Stimulated activated CD4-positive, alpha-beta T cell treated with anti-CD3 and anti-CD28 coated beads, Interleukin-15, amount 100 ng/mL, for 1 hour (primary cell): ENCODE data around the gene THRB.
"Not testable (repeated sequence)": the region's sequence is repeated elsewhere in the genome, so short reads cannot be mapped to it uniquely, and the experiment has no call there.

Source experiments
- DNase-seq, 2 donors: peaks; one replicate each; pipeline ENCODE4 v3.0.0-alpha.2; 2020; ENCODE audit warnings: low read depth in 1 of 2, low spot score in 1 of 2

The THRB gene

GRCh38 chr3:24450160-24450907, 44.3 kb downstream of the THRB start:
- DNase-seq = no peak

DNA sequence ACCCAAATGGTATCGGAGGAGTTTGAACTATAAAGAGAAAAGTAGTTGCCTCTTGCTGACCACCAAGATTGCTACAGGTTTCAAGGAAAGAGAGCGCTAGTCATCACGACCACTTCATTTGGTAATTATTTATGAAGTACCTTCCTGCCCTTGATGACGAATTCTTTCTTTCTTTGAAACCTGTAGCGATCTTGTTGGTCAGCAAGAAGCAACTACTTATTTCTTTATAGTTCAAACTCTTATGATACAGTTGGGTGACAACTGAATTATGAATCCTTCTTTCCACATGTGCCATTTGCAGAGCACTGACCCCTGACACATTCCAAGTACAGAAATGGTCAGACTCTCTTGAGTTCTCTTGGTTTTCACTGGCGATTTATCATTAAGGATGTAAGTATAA, 46.8 kb downstream of the THRB start:
- DNase-seq = no peak

DNA sequence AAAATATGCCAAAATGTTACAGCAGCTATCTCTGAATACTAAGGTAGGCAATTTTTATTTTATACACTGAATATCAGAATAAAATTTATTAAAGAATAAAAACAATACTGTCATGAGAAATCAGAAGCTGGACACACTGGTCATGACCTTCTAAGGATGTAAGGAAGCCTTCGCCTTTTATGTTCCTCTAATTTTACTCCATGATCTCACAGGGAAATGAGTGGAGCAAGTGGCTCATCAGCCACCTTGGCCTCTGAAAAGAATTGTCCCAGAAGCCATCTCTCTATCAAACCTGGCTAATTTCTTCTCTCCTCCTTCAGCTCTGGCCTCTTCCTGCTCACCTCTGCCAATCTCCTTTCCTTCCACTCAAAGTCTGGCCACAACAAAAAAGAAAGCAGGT, 48.6 kb downstream of the THRB start:
- DNase-seq = no peak

GRCh38 chr3:24443476-24443875, 51.2 kb downstream of the THRB start:
- DNase-seq = no peak

DNA sequence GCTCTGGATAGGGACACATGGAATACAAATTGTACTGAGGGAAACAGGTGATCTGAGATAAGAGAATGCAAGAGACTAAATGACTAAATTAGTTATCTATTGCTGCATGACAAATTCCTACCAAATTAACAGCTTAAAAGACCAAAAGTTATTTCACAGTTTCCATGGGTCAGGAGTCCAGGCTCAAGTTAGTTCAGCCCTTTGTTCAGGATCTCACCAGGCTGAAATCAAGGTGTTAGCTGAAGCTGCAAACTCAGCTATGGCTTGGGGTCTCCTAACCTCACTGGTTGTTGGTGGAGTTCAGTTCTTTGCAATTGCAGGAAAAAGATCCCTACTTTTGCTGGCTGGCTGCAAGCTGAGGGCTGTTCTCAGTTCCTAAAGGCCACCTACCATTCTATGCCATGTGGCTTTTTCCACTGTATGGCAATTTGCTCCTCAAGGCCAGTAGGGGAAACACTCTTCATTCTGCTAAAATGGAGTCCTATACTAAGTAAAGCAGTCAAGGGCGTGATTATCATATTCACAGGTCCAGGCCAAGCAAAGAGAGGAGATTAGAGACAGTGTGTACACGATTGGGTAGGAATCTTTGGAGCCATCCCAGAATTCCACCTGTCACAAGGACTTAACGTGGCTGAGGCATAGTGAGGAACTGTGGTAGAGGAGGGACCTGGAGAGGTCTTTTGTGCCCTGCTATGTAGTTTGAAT, 53.7 kb downstream of the THRB start:
- no peak for DNase-seq

DNA sequence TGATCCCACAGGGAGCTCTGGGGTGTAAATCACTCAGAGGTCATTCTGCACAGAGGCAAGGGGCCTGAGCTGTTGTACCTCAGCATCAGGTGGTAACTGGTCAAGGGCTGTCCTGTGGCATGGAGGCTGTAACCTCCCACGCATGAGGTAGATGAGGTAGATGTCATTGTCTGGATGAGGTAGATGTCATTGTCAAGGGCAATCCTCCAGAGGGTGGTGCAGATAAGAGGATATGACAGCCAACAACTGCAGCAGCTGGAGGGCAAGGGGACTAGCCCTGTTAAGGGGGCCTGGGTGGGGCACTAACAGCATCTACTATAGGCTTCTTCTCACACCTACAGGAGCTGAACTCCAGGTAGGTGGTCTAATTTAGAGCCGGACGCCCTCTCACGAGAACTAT, 55.6 kb downstream of the THRB start:
- DNase-seq = no peak

- DNase-seq = no peak
Measured at GRCh38 chr3:24437326-24437725, 57.3 kb downstream of the THRB start.

GRCh38 chr3:24435584-24435983, 59.1 kb downstream of the THRB start:
- no peak for DNase-seq

DNA sequence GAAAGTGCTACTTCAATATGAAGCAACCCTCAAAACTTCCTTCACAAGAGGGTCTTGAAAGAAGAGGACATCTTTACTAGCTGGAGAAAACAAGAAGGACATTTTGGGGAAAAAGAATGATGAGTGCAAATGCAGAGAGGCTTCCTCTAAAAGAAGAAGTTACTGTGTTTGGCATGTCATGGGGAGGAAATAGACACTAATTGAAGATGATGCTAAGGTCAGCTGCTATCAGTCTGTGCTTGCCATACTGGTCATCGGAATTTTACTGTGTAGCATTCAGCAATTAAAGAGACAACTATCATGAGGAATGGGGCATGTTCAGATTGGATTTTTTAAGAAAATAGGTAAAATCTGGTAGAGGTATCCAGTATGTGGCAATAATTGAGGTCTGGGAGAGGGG, 60.0 kb downstream of the THRB start:
- DNase-seq = no peak

DNA sequence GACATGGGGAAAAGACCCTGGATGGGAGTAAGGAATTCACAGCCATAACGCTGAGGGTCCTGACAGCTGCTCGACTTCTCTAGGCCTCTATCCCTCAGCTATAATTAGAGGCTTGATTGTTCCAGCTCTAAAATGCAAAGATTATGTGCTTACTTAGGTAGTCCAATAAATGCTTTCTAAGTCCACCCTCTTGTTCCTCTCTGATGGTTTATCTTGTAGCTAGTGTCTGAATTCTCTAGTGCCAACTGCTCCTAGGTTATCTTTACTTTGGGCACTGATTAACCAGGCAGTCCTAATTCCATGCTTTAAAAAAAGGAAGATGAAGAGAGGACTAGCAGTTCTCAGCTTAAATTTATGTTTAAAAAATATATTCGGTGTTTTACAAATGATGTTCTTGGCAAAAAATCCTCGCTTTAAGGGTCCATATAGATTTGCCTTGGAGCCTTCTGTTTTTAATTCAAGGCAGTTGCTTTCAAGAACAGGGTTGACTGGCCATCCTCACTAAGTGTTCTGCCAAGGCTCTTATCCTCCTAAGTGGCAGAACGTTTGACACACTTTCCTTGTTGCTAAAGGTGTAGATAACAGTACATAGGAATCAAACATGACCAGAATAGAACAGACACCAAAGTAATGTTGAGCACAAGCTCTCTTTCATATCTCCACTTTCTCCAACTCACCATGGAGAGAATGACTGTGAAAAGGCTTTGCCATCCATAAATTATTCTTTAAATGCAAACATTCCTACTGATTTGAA, 60.6 kb downstream of the THRB start:
- no peak for DNase-seq

DNA sequence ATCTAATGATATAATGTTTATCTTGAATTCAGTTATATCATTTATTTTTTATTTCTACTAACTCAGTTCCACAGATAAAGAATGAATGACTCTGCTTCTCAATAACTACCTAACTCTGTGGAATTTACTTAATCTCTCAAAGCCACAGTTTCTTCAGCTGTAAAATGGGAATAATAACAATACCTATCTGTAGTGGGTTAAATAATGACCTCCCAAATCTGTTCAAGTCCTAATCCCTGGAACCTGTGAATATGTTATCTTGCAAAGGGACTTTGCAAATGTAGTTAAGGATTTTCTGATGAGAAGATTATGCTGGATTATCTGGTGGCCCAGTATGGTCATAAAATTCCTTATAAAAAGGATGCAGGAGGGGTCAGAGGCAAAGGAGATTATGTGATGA, 61.7 kb downstream of the THRB start:
- no peak for DNase-seq

DNA sequence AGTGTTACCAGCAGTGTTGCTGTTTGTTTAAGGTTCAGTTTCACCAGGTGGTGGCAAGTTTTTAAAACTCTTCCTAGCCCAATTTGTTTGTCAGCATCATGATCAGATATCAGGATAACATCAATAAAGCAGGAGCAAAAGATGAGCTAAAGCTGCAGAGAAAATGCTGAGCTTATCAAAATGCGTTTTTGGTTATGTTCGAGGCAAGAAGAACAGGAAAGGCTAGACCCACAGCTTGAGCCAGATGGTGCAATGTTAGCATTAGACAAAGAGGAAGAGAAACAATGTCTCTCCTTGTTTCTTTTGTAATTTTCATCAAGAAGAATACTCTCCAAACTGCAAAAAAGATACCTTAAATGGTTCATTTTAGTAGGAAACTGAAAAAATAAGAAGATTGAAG, 66.2 kb downstream of the THRB start:
- no peak for DNase-seq

DNA sequence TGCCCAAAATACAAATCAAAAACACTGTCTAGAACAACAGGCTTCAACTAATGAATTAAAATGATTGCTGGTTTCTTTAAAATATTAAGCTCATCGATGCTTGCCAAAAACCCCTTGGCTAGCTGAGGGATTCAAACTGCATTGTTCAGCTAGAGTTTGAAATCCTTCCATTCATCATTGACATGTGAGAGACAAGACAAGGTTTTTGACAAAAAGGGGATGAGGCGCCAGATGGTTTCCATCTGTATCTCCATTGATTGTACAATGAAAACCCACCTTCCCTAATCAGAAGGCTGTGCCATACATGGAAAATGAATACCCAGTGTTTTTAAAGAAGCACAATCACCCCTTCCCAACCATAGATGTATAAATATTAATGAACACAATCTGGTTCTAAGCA, 67.8 kb downstream of the THRB start:
- DNase-seq = no peak

DNA sequence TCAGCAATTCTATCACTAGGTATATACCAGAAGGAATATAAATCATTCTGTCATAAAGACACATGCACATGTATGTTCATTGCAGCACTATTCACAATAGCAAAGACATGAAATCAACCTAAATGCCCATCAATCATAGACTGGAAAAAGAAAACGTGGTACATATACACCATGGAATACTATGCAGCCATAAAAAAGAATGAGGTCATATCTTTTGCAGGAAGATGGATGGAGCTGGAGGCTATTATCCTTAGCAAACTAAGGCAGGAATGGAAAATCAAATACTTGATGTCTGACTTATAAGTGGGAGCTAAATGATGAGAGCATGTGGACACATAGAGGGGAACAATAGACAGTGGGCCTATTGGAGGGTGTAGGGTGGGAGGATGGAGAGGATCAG, 73.8 kb downstream of the THRB start:
- not testable (repeated sequence) for DNase-seq

DNA sequence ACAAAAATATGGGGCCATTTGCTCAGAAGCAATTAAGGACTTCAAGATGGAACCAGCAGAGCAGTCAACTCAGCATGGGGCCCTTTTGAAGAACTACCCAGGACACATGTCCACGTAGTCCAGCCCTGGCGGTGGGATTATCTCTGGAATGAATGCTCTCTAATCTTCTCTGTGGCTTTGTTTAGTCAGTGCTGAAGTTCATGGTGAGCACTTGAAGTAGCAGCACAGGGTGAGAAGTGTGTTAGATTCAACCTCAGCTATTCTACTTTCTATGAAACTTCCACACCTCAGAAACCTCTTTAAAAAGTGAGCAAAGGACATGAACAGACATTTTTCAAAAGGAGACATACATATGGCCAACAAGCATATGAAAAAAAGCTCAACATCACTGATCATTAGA, 74.4 kb downstream of the THRB start:
- DNase-seq = no peak

GRCh38 chr3:24419067-24419791, 75.4 kb downstream of the THRB start:
- no peak for DNase-seq

DNA sequence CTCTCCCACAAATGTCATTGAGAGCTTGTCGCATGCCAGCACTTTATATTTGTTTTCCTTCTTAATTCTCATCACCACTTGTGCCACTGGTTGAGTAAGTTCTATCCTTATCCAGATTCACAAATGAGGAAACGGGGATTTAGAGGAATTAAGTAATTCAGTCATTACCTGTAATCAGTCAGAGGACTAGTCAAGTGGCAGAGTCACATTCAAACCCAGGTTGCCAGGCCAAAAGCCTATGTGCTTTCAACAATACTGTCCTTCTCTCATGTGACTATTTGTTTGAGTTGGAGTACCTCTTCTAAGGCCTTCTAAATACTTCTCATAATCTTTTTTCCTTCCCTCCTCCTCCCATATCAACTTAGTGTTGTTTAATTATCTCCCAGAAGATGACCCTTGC, 76.9 kb downstream of the THRB start:
- DNase-seq = no peak

DNA sequence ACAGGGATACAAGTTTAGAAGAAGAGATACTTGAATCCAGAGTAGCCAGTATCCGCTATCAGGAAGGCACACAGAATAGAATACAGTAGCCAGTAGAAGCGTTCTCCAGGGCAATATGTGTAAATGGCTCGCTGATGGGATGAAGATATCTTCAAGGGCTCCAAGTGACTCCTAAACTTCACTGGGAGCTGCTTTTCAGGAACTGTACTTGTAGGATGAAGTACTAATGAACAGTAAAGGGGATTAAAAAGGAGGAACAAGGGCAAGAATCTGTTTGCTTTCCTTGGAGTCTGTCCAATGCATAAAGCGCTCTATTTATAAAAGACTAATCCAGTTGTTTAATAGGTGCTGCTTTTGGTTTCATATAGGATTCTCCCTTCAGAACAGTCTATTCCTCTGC, 78.4 kb downstream of the THRB start:
- no peak for DNase-seq

DNA sequence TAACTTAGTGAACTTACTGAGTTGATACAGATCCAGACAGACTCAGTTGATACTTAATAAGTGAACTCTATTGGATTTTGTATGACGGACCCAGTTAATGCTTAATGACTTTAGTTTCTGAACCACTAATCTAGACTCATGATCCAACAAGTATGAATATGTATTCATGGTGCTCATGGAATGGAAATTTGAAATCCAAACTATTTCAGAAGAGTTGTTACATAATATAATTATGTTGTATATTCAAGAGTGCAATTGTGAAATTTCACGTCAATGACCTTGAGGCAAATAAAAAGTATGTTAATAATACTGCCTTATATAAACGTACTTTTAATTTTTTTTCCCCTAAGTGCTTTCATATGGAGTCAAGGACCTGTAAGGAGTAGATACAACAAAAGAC, 78.8 kb downstream of the THRB start:
- no peak for DNase-seq

DNA sequence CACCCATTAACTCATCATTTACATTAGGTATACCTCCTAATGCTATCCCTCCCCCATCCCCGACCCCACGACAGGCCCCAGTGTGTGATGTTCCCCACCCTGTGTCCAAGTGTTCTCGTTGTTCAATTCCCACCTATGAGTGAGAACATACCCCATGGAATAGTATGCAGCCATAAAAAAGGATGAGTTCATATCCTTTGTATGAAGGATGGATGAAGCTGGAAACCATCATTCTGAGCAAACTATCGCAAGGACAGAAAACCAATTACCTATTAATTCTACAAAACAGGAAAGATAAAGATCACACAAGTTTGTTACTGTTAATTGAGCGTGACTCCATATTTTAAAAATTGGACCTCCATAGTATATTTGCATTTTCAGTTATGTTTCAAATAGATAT, 81.0 kb downstream of the THRB start:
- DNase-seq = not testable (repeated sequence)

DNA sequence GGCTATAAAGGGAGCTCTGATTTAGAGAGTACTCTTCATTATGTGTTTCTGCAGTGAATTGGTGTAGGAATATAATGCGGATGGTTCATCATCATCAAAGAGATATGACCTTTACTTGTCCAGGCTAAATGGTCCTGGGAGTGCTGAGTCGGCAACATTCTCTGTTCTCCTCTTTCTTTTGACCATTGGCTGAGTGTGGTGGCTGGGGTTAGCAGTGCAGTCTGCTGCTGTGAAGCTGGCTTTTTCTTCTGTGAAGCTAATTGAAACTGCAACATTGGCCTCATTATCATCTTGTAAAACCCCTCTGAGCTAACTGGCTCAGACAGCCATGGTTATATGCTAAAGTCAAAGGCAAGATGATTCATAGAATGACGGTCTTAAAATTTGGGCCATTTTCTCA, 83.8 kb downstream of the THRB start:
- DNase-seq = no peak
